Lower lobe of right lung (tissue), 2 donors: ENCODE measurements around the gene MCM9. TPM values are rescaled to one million over a fixed set of nuclear protein-coding genes. Genes with fewer than 3 reads are reported as not detected.

Source experiments
- ATAC-seq, 2 donors: fragments of 200-7000 bp; cut with Tn5 transposase; one replicate each; pipeline ENCODE4 v1.9.1; 2020 to 2022; ENCODE audit warnings: mild to moderate bottlenecking in 2 of 2, moderate library complexity in 2 of 2
- DNase-seq: peaks from one replicate; pipeline ENCODE4 v3.0.0-alpha.2; 2020
- H3K27ac ChIP-seq: fragments of 200-600 bp; one replicate; pipeline ENCODE4 v1.8.0; 2022
- H3K27me3 ChIP-seq: fragments of 200-600 bp; one replicate; pipeline ENCODE4 v1.8.0; 2022; ENCODE audit warnings: low read depth
- H3K36me3 ChIP-seq: fragments of 200-600 bp; one replicate; pipeline ENCODE4 v1.8.0; 2022; ENCODE audit warnings: mild to moderate bottlenecking
- H3K4me1 ChIP-seq: fragments of 200-600 bp; one replicate; pipeline ENCODE4 v1.8.0; 2022
- H3K4me3 ChIP-seq: fragments of 200-600 bp; one replicate; pipeline ENCODE4 v1.8.0; 2022; ENCODE audit warnings: mild to moderate bottlenecking
- H3K9me3 ChIP-seq: fragments of 200-600 bp; one replicate; pipeline ENCODE4 v1.8.0; 2022
- CTCF ChIP-seq: fragments of 200-600 bp; IDR thresholded peaks from one replicate; pipeline ENCODE4 v1.8.0; 2022; ENCODE audit warnings: antibody characterized with exemption, mild to moderate bottlenecking
- intact Hi-C: fragments of 100-400 bp; cut with DNase I; formaldehyde crosslinking; loops from one replicate; pipeline ENCODE4 v1.11.0; 2022
- total RNA-seq: library from RNA; stranded (reverse); fragmentation: NEBNext Ultra II Directional; extraction: Animal tissue kit (Norgen Biotek cat#: 25700); gene quantifications from one replicate; pipeline ENCODE4 v1.2.1, GENCODE V29; 2021
- donor health status: DM: no; HTN: yes; CAD: no; lungs with severe emphysema.

MCM9 gene
- total RNA-seq, 1 donor from 2014 or later = 23.6 TPM

- Histone ChIP-seq H3K27ac (peak overlapping the region; percentile 97), H3K4me1 (peaks cover 70% of the 10 kb centered on the region), H3K36me3 (no peaks in the 10 kb centered on the region), H3K4me3 (peak overlapping the region; percentile 95), H3K27me3 (no peaks in the 10 kb centered on the region), H3K9me3 (no peaks in the 10 kb centered on the region)
- no peak for TF ChIP-seq CTCF
- intact Hi-C loops = no loop called here
- ATAC-seq (no peak), DNase-seq (no peak)
These were observed 39.7 kb downstream of the MCM9 start for GRCh38 chr6:118895261-118895560.

GRCh38 chr6:118894425-118895260, 40.3 kb downstream of the MCM9 start:
- Histone ChIP-seq H3K36me3 (no peaks in the 10 kb centered on the region), H3K9me3 (no peaks in the 10 kb centered on the region), H3K27me3 (no peaks in the 10 kb centered on the region), H3K4me3 (peak overlapping the region; percentile 95), H3K27ac (peak overlapping the region; percentile 97), H3K4me1 (peaks cover 64% of the 10 kb centered on the region)
- TF ChIP-seq CTCF = no peak
- peak; percentile 80 to 83 for ATAC-seq
- intact Hi-C loops = no loop called here
- DNase-seq = peak; percentile 76

GRCh38 chr6:118893807-118894424, 41.0 kb downstream of the MCM9 start, which contains the start of gene ASF1A:
Gene ASF1A, plus strand, starts transcription at chr6:118894152. Its CDS starts 262 bp downstream, at chr6:118894414.
- ATAC-seq (peak; percentile 95 to 97), DNase-seq (peak; percentile 97)
- Histone ChIP-seq H3K36me3 (no peaks in the 10 kb centered on the region), H3K27ac (peak within 1 kb of the TSS; percentile 97), H3K4me1 (peaks cover 57% of the 10 kb centered on the region), H3K4me3 (peak within 1 kb of the TSS; percentile 95), H3K27me3 (no peaks in the 10 kb centered on the region), H3K9me3 (no peaks in the 10 kb centered on the region)
- intact Hi-C loops = no loop called here
- TF ChIP-seq CTCF = peak; percentile 46

GRCh38 chr6:118893064-118893806, 41.7 kb downstream of the MCM9 start:
- TF ChIP-seq CTCF = no peak
- DNase-seq = no peak

GRCh38 chr6:118892355-118892991, 42.5 kb downstream of the MCM9 start:
- ATAC-seq = no peak
- DNase-seq = no peak
- Histone ChIP-seq H3K4me1 (peaks cover 43% of the 10 kb centered on the region), H3K9me3 (no peaks in the 10 kb centered on the region), H3K4me3 (peak overlapping the region; percentile 95), H3K27me3 (no peaks in the 10 kb centered on the region), H3K27ac (peak overlapping the region; percentile 97), H3K36me3 (no peaks in the 10 kb centered on the region)
- intact Hi-C loops = no loop called here
- no peak for TF ChIP-seq CTCF

More at GRCh38 chr6:118893064-118893806, 41.7 kb downstream of the MCM9 start:
- Histone ChIP-seq H3K9me3 (no peaks in the 10 kb centered on the region), H3K27ac (peak overlapping the region; percentile 97), H3K27me3 (no peaks in the 10 kb centered on the region), H3K36me3 (no peaks in the 10 kb centered on the region), H3K4me3 (peak overlapping the region; percentile 95), H3K4me1 (peaks cover 50% of the 10 kb centered on the region)
- intact Hi-C loops = no loop called here
- peak; percentile 27 to 32 for ATAC-seq
